ENCODE results near the gene SERF2.
A peak's percentile ranks its signal among the peaks of the same experiment; 100 is the strongest.
"Not testable (repeated sequence)": the region's sequence is repeated elsewhere in the genome, so short reads cannot be mapped to it uniquely, and the experiment has no call there.

The SERF2 gene

GRCh38 chr15:43799209-43799944 lies 7.3 kb downstream of the SERF2 start:
- no peaks in the 10 kb centered on the region for H3K27me3 ChIP-seq (ENCODE audit: control insufficient read depth in 1 of 2, insufficient read depth in 1 of 2, low read length in 2 of 2)
- peak overlapping the region in 1 of 2 experiments; percentile 68 for H2BK12ac ChIP-seq (ENCODE audit: low read length in 2 of 2)
- no peaks in the 10 kb centered on the region for H3K9me3 ChIP-seq (ENCODE audit: control insufficient read depth, low read length)
- H3K18ac ChIP-seq (ENCODE audit: low read depth in 1 of 2, low read length in 2 of 2): peak overlapping the region in 1 of 2 experiments; percentile 46
- no peak overlapping the region for H2AFZ ChIP-seq (ENCODE audit: low read depth, low read length)
- H3K4ac ChIP-seq (ENCODE audit: low read depth in 1 of 2, low read length in 2 of 2): peak overlapping the region in 1 of 2 experiments; percentile 81
- DNase-seq: no peak
- no peak overlapping the region for H3K14ac ChIP-seq (ENCODE audit: low read length in 2 of 2)
- H2BK15ac ChIP-seq (ENCODE audit: low read depth, poor library complexity, severe bottlenecking): no peak overlapping the region
- peaks cover 26% of the 10 kb centered on the region for H3K4me1 ChIP-seq (ENCODE audit: control insufficient read depth, insufficient read depth, low read depth, low read length)
- peaks cover 49 to 82% of the 10 kb centered on the region in 2 experiments for H3K36me3 ChIP-seq (ENCODE audit: control insufficient read depth in 1 of 2, insufficient read depth in 2 of 2, low read depth in 1 of 2, low read length in 2 of 2)
- H2BK5ac ChIP-seq (ENCODE audit: low read depth, low read length, poor library complexity, severe bottlenecking): no peak overlapping the region
- H4K91ac ChIP-seq (ENCODE audit: low read length): peak overlapping the region; percentile 23
- no peak overlapping the region for H3K4me3 ChIP-seq (ENCODE audit: insufficient read depth in 1 of 2, low read depth in 1 of 2, low read length in 2 of 2)
- H3K4me2 ChIP-seq (ENCODE audit: low read length, poor library complexity, severe bottlenecking): no peak overlapping the region
- WGBS: 93% methylated on average over 16 of the region's 16 CpGs
- peak overlapping the region; percentile 56 for H2AK5ac ChIP-seq (ENCODE audit: low read length, severe bottlenecking)
- peaks cover 13% of the 10 kb centered on the region for H3K79me1 ChIP-seq (replicated peaks; ENCODE audit: low read length, poor library complexity, severe bottlenecking)
- H2BK120ac ChIP-seq (ENCODE audit: low read depth, low read length): no peak overlapping the region
- no peak overlapping the region for H3K27ac ChIP-seq (ENCODE audit: low read length, poor library complexity, severe bottlenecking)
- peak overlapping the region; percentile 96 for H3K9ac ChIP-seq (ENCODE audit: low read length)
- H3K23ac ChIP-seq (ENCODE audit: low read length in 2 of 2): no peak overlapping the region
- H4K8ac ChIP-seq (ENCODE audit: low read length): peak overlapping the region; percentile 89

GRCh38 chr15:43799945-43800285 lies 7.8 kb downstream of the SERF2 start, which contains the start of gene SERINC4:
Gene SERINC4 (minus strand): TSS chr15:43800220. CDS start chr15:43799986, 234 bp downstream.
- Histone ChIP-seq H3K23ac (ENCODE audit: low read length in 2 of 2) (peak within 1 kb of the TSS in 1 of 2 experiments; percentile 5), H2BK120ac (ENCODE audit: low read depth, low read length) (no peak within 1 kb of the TSS), H3K14ac (ENCODE audit: low read length in 2 of 2) (no peak within 1 kb of the TSS), H2AK5ac (ENCODE audit: low read length, severe bottlenecking) (peak within 1 kb of the TSS; percentile 56), H2BK5ac (ENCODE audit: low read depth, low read length, poor library complexity, severe bottlenecking) (no peak within 1 kb of the TSS), H3K27me3 (ENCODE audit: control insufficient read depth in 1 of 2, insufficient read depth in 1 of 2, low read length in 2 of 2) (no peaks in the 10 kb centered on the region), H3K4me2 (ENCODE audit: low read length, poor library complexity, severe bottlenecking) (peak within 1 kb of the TSS; percentile 76), H4K8ac (ENCODE audit: low read length) (peak within 1 kb of the TSS; percentile 89), H3K36me3 (ENCODE audit: control insufficient read depth in 1 of 2, insufficient read depth in 2 of 2, low read depth in 1 of 2, low read length in 2 of 2) (peaks cover 45 to 82% of the 10 kb centered on the region in 2 experiments), H2BK15ac (ENCODE audit: low read depth, poor library complexity, severe bottlenecking) (no peak within 1 kb of the TSS), H2AFZ (ENCODE audit: low read depth, low read length) (no peak within 1 kb of the TSS), H3K4me1 (ENCODE audit: control insufficient read depth, insufficient read depth, low read depth, low read length) (peaks cover 20% of the 10 kb centered on the region), H3K27ac (ENCODE audit: low read length, poor library complexity, severe bottlenecking) (peak within 1 kb of the TSS; percentile 67), H3K9me3 (ENCODE audit: control insufficient read depth, low read length) (no peaks in the 10 kb centered on the region), H3K4me3 (ENCODE audit: insufficient read depth in 1 of 2, low read depth in 1 of 2, low read length in 2 of 2) (peak within 1 kb of the TSS; percentile 73 to 97), H4K91ac (ENCODE audit: low read length) (peak within 1 kb of the TSS; percentile 23), H2BK12ac (ENCODE audit: low read length in 2 of 2) (peak within 1 kb of the TSS in 1 of 2 experiments; percentile 68), H3K18ac (ENCODE audit: low read depth in 1 of 2, low read length in 2 of 2) (peak within 1 kb of the TSS in 1 of 2 experiments; percentile 46), H3K4ac (ENCODE audit: low read depth in 1 of 2, low read length in 2 of 2) (peak within 1 kb of the TSS; percentile 66 to 81), H3K79me1 (replicated peaks; ENCODE audit: low read length, poor library complexity, severe bottlenecking) (peaks cover 10% of the 10 kb centered on the region), H3K9ac (ENCODE audit: low read length) (peak within 1 kb of the TSS; percentile 96)
- WGBS: 96% methylated on average over 8 of the region's 8 CpGs
- no peak for DNase-seq

GRCh38 chr15:43800286-43801141 lies 8.4 kb downstream of the SERF2 start, which contains the start of gene HYPK:
Gene HYPK (plus strand): TSS chr15:43800599. CDS start chr15:43800623, 24 bp downstream.
- Histone ChIP-seq H3K4me3 (ENCODE audit: insufficient read depth in 1 of 2, low read depth in 1 of 2, low read length in 2 of 2) (peak within 1 kb of the TSS; percentile 73 to 97), H4K91ac (ENCODE audit: low read length) (peak within 1 kb of the TSS; percentile 23), H2BK120ac (ENCODE audit: low read depth, low read length) (no peak within 1 kb of the TSS), H3K4me1 (ENCODE audit: control insufficient read depth, insufficient read depth, low read depth, low read length) (peaks cover 17% of the 10 kb centered on the region), H3K18ac (ENCODE audit: low read depth in 1 of 2, low read length in 2 of 2) (peak within 1 kb of the TSS in 1 of 2 experiments; percentile 46), H2BK15ac (ENCODE audit: low read depth, poor library complexity, severe bottlenecking) (no peak within 1 kb of the TSS), H2AFZ (ENCODE audit: low read depth, low read length) (no peak within 1 kb of the TSS), H3K36me3 (ENCODE audit: control insufficient read depth in 1 of 2, insufficient read depth in 2 of 2, low read depth in 1 of 2, low read length in 2 of 2) (peaks cover 44 to 82% of the 10 kb centered on the region in 2 experiments), H3K27me3 (ENCODE audit: control insufficient read depth in 1 of 2, insufficient read depth in 1 of 2, low read length in 2 of 2) (no peaks in the 10 kb centered on the region), H2AK5ac (ENCODE audit: low read length, severe bottlenecking) (peak within 1 kb of the TSS; percentile 56), H3K4ac (ENCODE audit: low read depth in 1 of 2, low read length in 2 of 2) (peak within 1 kb of the TSS; percentile 66 to 81), H2BK12ac (ENCODE audit: low read length in 2 of 2) (peak within 1 kb of the TSS in 1 of 2 experiments; percentile 68), H3K9ac (ENCODE audit: low read length) (peak within 1 kb of the TSS; percentile 96), H3K4me2 (ENCODE audit: low read length, poor library complexity, severe bottlenecking) (peak within 1 kb of the TSS; percentile 76), H2BK5ac (ENCODE audit: low read depth, low read length, poor library complexity, severe bottlenecking) (no peak within 1 kb of the TSS), H4K8ac (ENCODE audit: low read length) (peak within 1 kb of the TSS; percentile 89), H3K27ac (ENCODE audit: low read length, poor library complexity, severe bottlenecking) (peak within 1 kb of the TSS; percentile 67), H3K14ac (ENCODE audit: low read length in 2 of 2) (no peak within 1 kb of the TSS), H3K23ac (ENCODE audit: low read length in 2 of 2) (peak within 1 kb of the TSS in 1 of 2 experiments; percentile 5), H3K9me3 (ENCODE audit: control insufficient read depth, low read length) (no peaks in the 10 kb centered on the region), H3K79me1 (replicated peaks; ENCODE audit: low read length, poor library complexity, severe bottlenecking) (peaks cover 7% of the 10 kb centered on the region)
- peak; percentile 89 for DNase-seq
- 11% methylated on average over 44 of the region's 44 CpGs for WGBS

GRCh38 chr15:43802676-43803075 lies 10.6 kb downstream of the SERF2 start:
- not testable (repeated sequence) for H2AFZ ChIP-seq (ENCODE audit: low read depth, low read length); H2BK5ac ChIP-seq (ENCODE audit: low read depth, low read length, poor library complexity, severe bottlenecking); H2BK15ac ChIP-seq (ENCODE audit: low read depth, poor library complexity, severe bottlenecking); H3K23ac ChIP-seq (ENCODE audit: low read length in 2 of 2); H3K27me3 ChIP-seq (ENCODE audit: control insufficient read depth in 1 of 2, insufficient read depth in 1 of 2, low read length in 2 of 2); H2BK120ac ChIP-seq (ENCODE audit: low read depth, low read length); H3K4ac ChIP-seq (ENCODE audit: low read depth in 1 of 2, low read length in 2 of 2); H3K4me3 ChIP-seq (ENCODE audit: insufficient read depth in 1 of 2, low read depth in 1 of 2, low read length in 2 of 2); H3K14ac ChIP-seq (ENCODE audit: low read length in 2 of 2); H3K9me3 ChIP-seq (ENCODE audit: control insufficient read depth, low read length); H3K79me1 ChIP-seq (replicated peaks; ENCODE audit: low read length, poor library complexity, severe bottlenecking); H3K9ac ChIP-seq (ENCODE audit: low read length); H3K27ac ChIP-seq (ENCODE audit: low read length, poor library complexity, severe bottlenecking); H3K4me2 ChIP-seq (ENCODE audit: low read length, poor library complexity, severe bottlenecking); H4K8ac ChIP-seq (ENCODE audit: low read length); H3K18ac ChIP-seq (ENCODE audit: low read depth in 1 of 2, low read length in 2 of 2); H2BK12ac ChIP-seq (ENCODE audit: low read length in 2 of 2); H4K91ac ChIP-seq (ENCODE audit: low read length); DNase-seq; H2AK5ac ChIP-seq (ENCODE audit: low read length, severe bottlenecking)
- H3K4me1 ChIP-seq (ENCODE audit: control insufficient read depth, insufficient read depth, low read depth, low read length): peaks cover 10% of the 10 kb centered on the region
- WGBS: 95% methylated on average over 4 of the region's 7 CpGs
- peaks cover 49 to 82% of the 10 kb centered on the region in 2 experiments for H3K36me3 ChIP-seq (ENCODE audit: control insufficient read depth in 1 of 2, insufficient read depth in 2 of 2, low read depth in 1 of 2, low read length in 2 of 2)
